Chondrocyte (in vitro differentiated cells): ENCODE measurements around the gene RGS19. TPM values are rescaled to one million over a fixed set of nuclear protein-coding genes. Genes with fewer than 3 reads are reported as not detected.

Experiments used
- DNase-seq: peaks from one replicate; pipeline ENCODE4 v3.0.0; 2021; ENCODE audit warnings: mixed read lengths, low spot score
- H3K27ac Mint-ChIP-seq: one replicate; pipeline ENCODE4 v1.8.0; 2021; ENCODE audit warnings: mild to moderate bottlenecking, moderate library complexity, mixed read lengths; ENCODE audit not compliant: unreplicated experiment
- H3K27me3 Mint-ChIP-seq: 2 replicates; pipeline ENCODE4 v1.8.0; 2021; ENCODE audit warnings: low read depth, mixed read lengths
- H3K36me3 Mint-ChIP-seq: 2 replicates; pipeline ENCODE4 v1.8.0; 2021; ENCODE audit warnings: low read depth, mixed read lengths
- H3K4me1 Mint-ChIP-seq: 2 replicates; pipeline ENCODE4 v1.8.0; 2021; ENCODE audit warnings: low read depth, mild to moderate bottlenecking, mixed read lengths
- H3K4me3 Mint-ChIP-seq: one replicate; pipeline ENCODE4 v1.8.0; 2021; ENCODE audit warnings: mild to moderate bottlenecking, moderate library complexity, mixed read lengths; ENCODE audit not compliant: unreplicated experiment
- H3K9me3 Mint-ChIP-seq: 2 replicates; pipeline ENCODE4 v1.8.0; 2021; ENCODE audit warnings: low read depth, mixed read lengths
- microRNA-seq: library from miRNA; unstranded; fragments of <30 nt; microRNA quantifications from one replicate; pipeline ENCODE4 v1.2.0, GENCODE V29; 2020; ENCODE audit warnings: borderline number of aligned reads
- total RNA-seq: library from RNA; stranded (reverse); gene quantifications from 3 replicates; pipeline ENCODE4 v1.2.1, GENCODE V29; 2021
- TF ChIP-seq, protein P1 (sequence below): fragments of 200-600 bp; sonication (generic); IDR thresholded peaks from 2 replicates; pipeline ENCODE4 v1.5.0; 2021; ENCODE audit warnings: antibody characterized with exemption, mild to moderate bottlenecking, moderate library complexity

The RGS19 gene
- total RNA-seq, 1 donor from 2014 or later, result 18.1 TPM

GRCh38 chr20:64025101-64025825, 54.1 kb downstream of the RGS19 start:
- TF ChIP-seq, protein P1, sequence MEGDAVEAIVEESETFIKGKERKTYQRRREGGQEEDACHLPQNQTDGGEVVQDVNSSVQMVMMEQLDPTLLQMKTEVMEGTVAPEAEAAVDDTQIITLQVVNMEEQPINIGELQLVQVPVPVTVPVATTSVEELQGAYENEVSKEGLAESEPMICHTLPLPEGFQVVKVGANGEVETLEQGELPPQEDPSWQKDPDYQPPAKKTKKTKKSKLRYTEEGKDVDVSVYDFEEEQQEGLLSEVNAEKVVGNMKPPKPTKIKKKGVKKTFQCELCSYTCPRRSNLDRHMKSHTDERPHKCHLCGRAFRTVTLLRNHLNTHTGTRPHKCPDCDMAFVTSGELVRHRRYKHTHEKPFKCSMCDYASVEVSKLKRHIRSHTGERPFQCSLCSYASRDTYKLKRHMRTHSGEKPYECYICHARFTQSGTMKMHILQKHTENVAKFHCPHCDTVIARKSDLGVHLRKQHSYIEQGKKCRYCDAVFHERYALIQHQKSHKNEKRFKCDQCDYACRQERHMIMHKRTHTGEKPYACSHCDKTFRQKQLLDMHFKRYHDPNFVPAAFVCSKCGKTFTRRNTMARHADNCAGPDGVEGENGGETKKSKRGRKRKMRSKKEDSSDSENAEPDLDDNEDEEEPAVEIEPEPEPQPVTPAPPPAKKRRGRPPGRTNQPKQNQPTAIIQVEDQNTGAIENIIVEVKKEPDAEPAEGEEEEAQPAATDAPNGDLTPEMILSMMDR, result no peak
- H3K9me3 Mint-ChIP-seq, result no peaks in the 10 kb centered on the region
- H3K27me3 Mint-ChIP-seq, result no peaks in the 10 kb centered on the region
- no peak overlapping the region for H3K4me3 Mint-ChIP-seq
- H3K4me1 Mint-ChIP-seq, result no peaks in the 10 kb centered on the region
- peaks cover 35% of the 10 kb centered on the region for H3K36me3 Mint-ChIP-seq
- H3K27ac Mint-ChIP-seq, result no peak overlapping the region
- DNase-seq, result no peak

- no peak overlapping the region for H3K4me3 Mint-ChIP-seq
- H3K9me3 Mint-ChIP-seq, result no peaks in the 10 kb centered on the region
- no peaks in the 10 kb centered on the region for H3K4me1 Mint-ChIP-seq
- TF ChIP-seq, protein P1, result no peak
- H3K27me3 Mint-ChIP-seq, result no peaks in the 10 kb centered on the region
- peaks cover 34% of the 10 kb centered on the region for H3K36me3 Mint-ChIP-seq
- H3K27ac Mint-ChIP-seq, result no peak overlapping the region
- DNase-seq, result no peak
Measured at GRCh38 chr20:64024141-64024990, 55.0 kb downstream of the RGS19 start.

- H3K4me3 Mint-ChIP-seq, result no peak overlapping the region
- peaks cover 39% of the 10 kb centered on the region for H3K36me3 Mint-ChIP-seq
- no peak overlapping the region for H3K27ac Mint-ChIP-seq
- no peaks in the 10 kb centered on the region for H3K4me1 Mint-ChIP-seq
- TF ChIP-seq, protein P1, result no peak
- no peak for DNase-seq
- H3K9me3 Mint-ChIP-seq, result no peaks in the 10 kb centered on the region
- H3K27me3 Mint-ChIP-seq, result no peaks in the 10 kb centered on the region
Measured at GRCh38 chr20:64023361-64024140, 55.8 kb downstream of the RGS19 start.

Small RNAs within 50 kb of the gene (microRNA-seq; reads per million reads assigned to microRNA genes)
- not detected for gene MIR6813

Other genes starting within 250 kb of the RGS19 start
- 5.9 to 8.3 TPM (median 6.0 TPM) in 3 replicates for gene ZBTB46, start 248.3 kb downstream of the RGS19 start, total RNA-seq
- not detected in 3 replicates for gene ABHD16B, start 218.0 kb downstream of the RGS19 start, total RNA-seq
- gene TPD52L2, start 214.2 kb downstream of the RGS19 start, total RNA-seq, result 102 to 141 TPM (median 138 TPM) in 3 replicates
- gene DNAJC5, start 184.4 kb downstream of the RGS19 start, total RNA-seq, result 44.2 to 46.6 TPM (median 45.1 TPM) in 3 replicates
- 24.3 to 27.5 TPM (median 27.2 TPM) in 3 replicates for gene UCKL1, start 123.1 kb downstream of the RGS19 start, total RNA-seq
- gene ZNF512B, start 109.6 kb downstream of the RGS19 start, total RNA-seq, result 36.5 to 44.3 TPM (median 37.2 TPM) in 3 replicates
- gene SAMD10, start 99.9 kb downstream of the RGS19 start, total RNA-seq, result 3.8 to 4.7 TPM (median 4.3 TPM) in 3 replicates
- 49.0 to 56.6 TPM (median 49.5 TPM) in 3 replicates for gene PRPF6, start 98.4 kb downstream of the RGS19 start, total RNA-seq
- 0.77 to 3.3 TPM (median 0.97 TPM) in 3 replicates for gene C20orf204, start 43.3 kb downstream of the RGS19 start, total RNA-seq
- 2.1 to 2.8 TPM (median 2.3 TPM) in 3 replicates for gene SOX18, start 29.9 kb downstream of the RGS19 start, total RNA-seq
- 57.1 to 59.2 TPM (median 57.6 TPM) in 3 replicates for gene TCEA2, start 16.3 kb downstream of the RGS19 start, total RNA-seq
- gene OPRL1, start 564 bp upstream of the RGS19 start, total RNA-seq, result 3.2 to 4.6 TPM (median 3.5 TPM) in 3 replicates
- gene LKAAEAR1, start 4.9 kb upstream of the RGS19 start, total RNA-seq, result 0.55 to 1.4 TPM in 2 of 3 replicates, not detected in the other
- not detected in 3 replicates for gene NPBWR2, start 28.0 kb upstream of the RGS19 start, total RNA-seq
- gene MYT1, start 84.9 kb upstream of the RGS19 start, total RNA-seq, result not detected in 3 replicates
- 31.5 to 48.2 TPM (median 38.1 TPM) in 3 replicates for gene PCMTD2, start 176.2 kb upstream of the RGS19 start, total RNA-seq